Measurements from ENCODE around the gene NCDN. TPM values are rescaled to one million over a fixed set of nuclear protein-coding genes. Genes with fewer than 3 reads are reported as not detected.

Gene NCDN
- total and polyA plus RNA-seq, 2 experiments from 2014 or later = 29.6 to 39.7 TPM

- no peak for TF ChIP-seq EZH2 (IDR thresholded peaks at IDR 0.05; ENCODE audit: insufficient read depth, poor library complexity, severe bottlenecking)
- TF ChIP-seq EZH2phosphoT487 (IDR thresholded peaks at IDR 0.05; ENCODE audit: insufficient read depth, low read depth) = no peak
- Histone ChIP-seq H3K4me1 (ENCODE audit: insufficient read depth) (peaks cover 1% of the 10 kb centered on the region), H4K20me1 (ENCODE audit: insufficient read depth) (no peaks in the 10 kb centered on the region), H3F3A (ENCODE audit: insufficient read depth) (peaks cover 3% of the 10 kb centered on the region), H3K4me2 (ENCODE audit: unreplicated experiment) (no peak overlapping the region), H3K9ac (no peak overlapping the region), H3K9me3 (ENCODE audit: low read depth) (no peaks in the 10 kb centered on the region), H3K36me3 (ENCODE audit: low read depth) (no peaks in the 10 kb centered on the region), H3K4me3 (no peak overlapping the region), H3K27me3 (replicated peaks; ENCODE audit: insufficient read depth) (no peaks in the 10 kb centered on the region), H3K79me2 (ENCODE audit: insufficient read depth) (peaks cover 6% of the 10 kb centered on the region; the same call in 1 of the 2 replicates), H2AFZ (no peak overlapping the region), H3K9me2 (ENCODE audit: insufficient read depth) (no peaks in the 10 kb centered on the region), H3K27ac (no peak overlapping the region)
- in situ Hi-C loops (cut with MboI) = loop anchor here (5.0 kb wide), 1 partner anchor 109 kb away; no protein-coding TSS in a partner anchor
- no peak for DNase-seq
- 88 to 91% methylated on average over 10 to 11 of the region's 11 CpGs for WGBS, 2 experiments (ENCODE audit: low coverage in 1 of 2, low lambda C conversion rate in 2 of 2, missing lambda C conversion rate in 2 of 2)
Observed at GRCh38 chr1:35561297-35561971, 3.8 kb downstream of the NCDN start.

- Histone ChIP-seq H3K27ac (no peak overlapping the region), H3K4me3 (no peak overlapping the region), H2AFZ (no peak overlapping the region), H3K36me3 (ENCODE audit: low read depth) (no peaks in the 10 kb centered on the region), H3K9me3 (ENCODE audit: low read depth) (no peaks in the 10 kb centered on the region), H3K27me3 (replicated peaks; ENCODE audit: insufficient read depth) (no peaks in the 10 kb centered on the region), H3K9me2 (ENCODE audit: insufficient read depth) (no peaks in the 10 kb centered on the region), H3F3A (ENCODE audit: insufficient read depth) (no peaks in the 10 kb centered on the region), H4K20me1 (ENCODE audit: insufficient read depth) (no peaks in the 10 kb centered on the region), H3K79me2 (ENCODE audit: insufficient read depth) (peaks cover 6% of the 10 kb centered on the region; the same call in 1 of the 2 replicates), H3K9ac (no peak overlapping the region), H3K4me2 (ENCODE audit: unreplicated experiment) (no peak overlapping the region), H3K4me1 (ENCODE audit: insufficient read depth) (no peaks in the 10 kb centered on the region; the same call in 1 of the 2 replicates)
- TF ChIP-seq EZH2 (IDR thresholded peaks at IDR 0.05; ENCODE audit: insufficient read depth, poor library complexity, severe bottlenecking) = no peak
- TF ChIP-seq EZH2phosphoT487 (IDR thresholded peaks at IDR 0.05; ENCODE audit: insufficient read depth, low read depth) = no peak
- 92 to 93% methylated on average over 15 of the region's 15 CpGs for WGBS, 2 experiments (ENCODE audit: low coverage in 1 of 2, low lambda C conversion rate in 2 of 2, missing lambda C conversion rate in 2 of 2)
- no peak for DNase-seq
- in situ Hi-C loops (cut with MboI) = loop anchor here (5.0 kb wide), 1 partner anchor 110 kb away; no protein-coding TSS in a partner anchor
Observed at GRCh38 chr1:35561972-35562680, 4.5 kb downstream of the NCDN start.

DNA sequence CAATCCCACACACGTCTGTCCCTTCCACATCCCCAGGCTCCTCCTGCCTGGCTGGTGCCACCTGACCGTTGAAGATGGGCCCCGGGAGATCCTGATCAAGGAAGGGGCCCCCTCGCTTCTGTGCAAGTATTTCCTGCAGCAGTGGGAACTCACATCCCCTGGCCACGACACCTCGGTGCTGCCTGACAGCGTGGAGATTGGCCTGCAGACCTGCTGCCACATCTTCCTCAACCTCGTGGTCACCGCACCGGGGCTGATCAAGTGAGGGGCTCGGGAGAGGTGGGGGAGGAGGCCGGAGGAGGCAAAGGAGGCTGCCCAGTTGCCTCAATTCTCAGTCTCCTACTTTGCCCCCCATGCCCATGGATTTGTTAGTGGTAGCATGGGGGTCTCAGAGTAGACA lies 5.6 kb downstream of the NCDN start:
- Histone ChIP-seq H3K4me3 (no peak overlapping the region), H3K27ac (no peak overlapping the region), H3F3A (ENCODE audit: insufficient read depth) (no peaks in the 10 kb centered on the region), H3K4me2 (ENCODE audit: unreplicated experiment) (no peak overlapping the region), H2AFZ (no peak overlapping the region), H3K9me2 (ENCODE audit: insufficient read depth) (no peaks in the 10 kb centered on the region), H4K20me1 (ENCODE audit: insufficient read depth) (no peaks in the 10 kb centered on the region), H3K27me3 (replicated peaks; ENCODE audit: insufficient read depth) (no peaks in the 10 kb centered on the region), H3K36me3 (ENCODE audit: low read depth) (no peaks in the 10 kb centered on the region), H3K4me1 (ENCODE audit: insufficient read depth) (no peaks in the 10 kb centered on the region; the same call in 1 of the 2 replicates), H3K9ac (no peak overlapping the region), H3K9me3 (ENCODE audit: low read depth) (no peaks in the 10 kb centered on the region), H3K79me2 (ENCODE audit: insufficient read depth) (peaks cover 1% of the 10 kb centered on the region; the same call in 1 of the 2 replicates)
- in situ Hi-C loops (cut with MboI) = loop anchor here (5.0 kb wide), 1 partner anchor 111 kb away; no protein-coding TSS in a partner anchor
- whole genome bisulfite sequencing, 2 experiments (ENCODE audit: low coverage in 1 of 2, low lambda C conversion rate in 2 of 2, missing lambda C conversion rate in 2 of 2) = 82 to 85% methylated on average over 12 of the region's 12 CpGs
- TF ChIP-seq EZH2phosphoT487 (IDR thresholded peaks at IDR 0.05; ENCODE audit: insufficient read depth, low read depth) (no peak), EZH2 (IDR thresholded peaks at IDR 0.05; ENCODE audit: insufficient read depth, poor library complexity, severe bottlenecking) (no peak)
- no peak for DNase-seq

- Histone ChIP-seq H3K27ac (no peak overlapping the region), H2AFZ (no peak overlapping the region), H3K27me3 (replicated peaks; ENCODE audit: insufficient read depth) (no peaks in the 10 kb centered on the region), H3K4me2 (ENCODE audit: unreplicated experiment) (no peak overlapping the region), H3K4me1 (ENCODE audit: insufficient read depth) (peaks cover 3% of the 10 kb centered on the region), H4K20me1 (ENCODE audit: insufficient read depth) (no peaks in the 10 kb centered on the region), H3K9me3 (ENCODE audit: low read depth) (no peaks in the 10 kb centered on the region), H3K36me3 (ENCODE audit: low read depth) (no peaks in the 10 kb centered on the region), H3K4me3 (no peak overlapping the region), H3K9ac (no peak overlapping the region), H3K79me2 (ENCODE audit: insufficient read depth) (no peaks in the 10 kb centered on the region), H3F3A (ENCODE audit: insufficient read depth) (peaks cover 3% of the 10 kb centered on the region), H3K9me2 (ENCODE audit: insufficient read depth) (no peaks in the 10 kb centered on the region)
- WGBS, 2 experiments (ENCODE audit: low coverage in 1 of 2, low lambda C conversion rate in 2 of 2, missing lambda C conversion rate in 2 of 2) = 67 to 74% methylated on average over 8 to 9 of the region's 9 CpGs
- TF ChIP-seq EZH2phosphoT487 (IDR thresholded peaks at IDR 0.05; ENCODE audit: insufficient read depth, low read depth) = no peak
- TF ChIP-seq EZH2 (IDR thresholded peaks at IDR 0.05; ENCODE audit: insufficient read depth, poor library complexity, severe bottlenecking) = no peak
- DNase-seq = peak; percentile 81
- in situ Hi-C loops (cut with MboI) = loop anchor here (5.0 kb wide), 1 partner anchor 112 kb away; no protein-coding TSS in a partner anchor
Observed at GRCh38 chr1:35564037-35564883, 6.7 kb downstream of the NCDN start.
